ENCODE data around the gene RAB41. TPM values are rescaled to one million over a fixed set of nuclear protein-coding genes. Genes with fewer than 3 reads are reported as not detected.
"Not testable (repeated sequence)": the region's sequence is repeated elsewhere in the genome, so short reads cannot be mapped to it uniquely, and the experiment has no call there.

The RAB41 gene
- total RNA-seq, 1 donor from 2014 or later, result not detected

DNA sequence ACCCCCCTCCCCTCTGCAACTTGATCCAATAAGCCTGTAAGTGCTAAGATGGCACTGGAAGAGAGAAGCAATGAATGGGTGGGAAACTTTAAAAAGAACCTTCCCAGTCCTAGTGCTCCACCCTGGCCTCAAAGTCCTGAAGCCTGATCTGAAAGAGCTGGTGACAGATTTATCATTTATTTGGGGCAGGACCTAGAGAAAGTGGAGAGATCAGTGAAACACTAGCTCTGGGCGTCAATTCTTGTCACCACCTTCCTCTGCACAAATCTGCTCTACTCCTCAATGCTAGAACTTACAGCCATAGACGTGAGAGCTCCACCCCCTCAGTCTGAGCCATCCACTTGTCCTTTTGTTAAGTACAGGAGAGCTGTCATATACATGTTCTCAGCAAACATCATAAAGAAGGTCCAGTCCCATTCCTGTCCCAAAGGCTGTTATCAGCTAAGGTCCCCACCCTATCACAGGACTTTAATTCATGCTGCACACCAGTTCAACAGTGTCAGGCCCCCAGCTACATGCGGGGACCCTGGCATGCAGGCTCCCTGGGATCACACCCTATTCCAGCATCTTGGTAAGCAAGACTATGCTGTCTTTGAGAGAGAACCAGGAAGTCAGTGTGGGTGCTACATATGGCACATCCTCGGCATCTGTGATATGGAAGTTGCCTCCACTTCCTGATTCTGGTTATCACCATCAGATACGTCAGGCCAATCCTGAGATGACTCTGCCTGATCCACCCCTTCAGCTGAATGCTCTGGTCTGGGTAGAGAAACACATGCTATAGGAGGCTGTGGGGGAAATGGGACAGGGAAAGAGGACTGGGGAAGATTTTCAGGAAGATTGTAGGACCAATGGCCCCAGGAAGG, 24.3 kb upstream of the RAB41 start:
- DNase-seq (ENCODE audit: low read depth), result no peak
- Histone ChIP-seq H3K4me3 (ENCODE audit: low read depth, low read length) (no peak overlapping the region), H3K36me3 (ENCODE audit: control insufficient read depth, insufficient read depth, low read length) (no peaks in the 10 kb centered on the region), H3K27me3 (ENCODE audit: control insufficient read depth, insufficient read depth, low read length) (no peaks in the 10 kb centered on the region)
- TF ChIP-seq, protein P1, sequence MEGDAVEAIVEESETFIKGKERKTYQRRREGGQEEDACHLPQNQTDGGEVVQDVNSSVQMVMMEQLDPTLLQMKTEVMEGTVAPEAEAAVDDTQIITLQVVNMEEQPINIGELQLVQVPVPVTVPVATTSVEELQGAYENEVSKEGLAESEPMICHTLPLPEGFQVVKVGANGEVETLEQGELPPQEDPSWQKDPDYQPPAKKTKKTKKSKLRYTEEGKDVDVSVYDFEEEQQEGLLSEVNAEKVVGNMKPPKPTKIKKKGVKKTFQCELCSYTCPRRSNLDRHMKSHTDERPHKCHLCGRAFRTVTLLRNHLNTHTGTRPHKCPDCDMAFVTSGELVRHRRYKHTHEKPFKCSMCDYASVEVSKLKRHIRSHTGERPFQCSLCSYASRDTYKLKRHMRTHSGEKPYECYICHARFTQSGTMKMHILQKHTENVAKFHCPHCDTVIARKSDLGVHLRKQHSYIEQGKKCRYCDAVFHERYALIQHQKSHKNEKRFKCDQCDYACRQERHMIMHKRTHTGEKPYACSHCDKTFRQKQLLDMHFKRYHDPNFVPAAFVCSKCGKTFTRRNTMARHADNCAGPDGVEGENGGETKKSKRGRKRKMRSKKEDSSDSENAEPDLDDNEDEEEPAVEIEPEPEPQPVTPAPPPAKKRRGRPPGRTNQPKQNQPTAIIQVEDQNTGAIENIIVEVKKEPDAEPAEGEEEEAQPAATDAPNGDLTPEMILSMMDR (IDR thresholded peaks at IDR 0.05; ENCODE audit: insufficient read depth, low read length, poor library complexity, severe bottlenecking), result no peak

- no peak for DNase-seq (ENCODE audit: low read depth)
- TF ChIP-seq, protein P1 (IDR thresholded peaks at IDR 0.05; ENCODE audit: insufficient read depth, low read length, poor library complexity, severe bottlenecking), result no peak
- Histone ChIP-seq H3K4me3 (ENCODE audit: low read depth, low read length) (no peak within 1 kb of the TSS), H3K36me3 (ENCODE audit: control insufficient read depth, insufficient read depth, low read length) (no peaks in the 10 kb centered on the region), H3K27me3 (ENCODE audit: control insufficient read depth, insufficient read depth, low read length) (no peaks in the 10 kb centered on the region)
Observed at GRCh38 chrX:70260104-70260503, 21.9 kb upstream of the RAB41 start, which contains the start of gene P2RY4. TSS of gene P2RY4 (minus strand) at chrX:70260204. CDS start at chrX:70259624, 580 bp downstream.

GRCh38 chrX:70262952-70263567, 18.9 kb upstream of the RAB41 start:
- no peaks in the 10 kb centered on the region for H3K36me3 ChIP-seq (ENCODE audit: control insufficient read depth, insufficient read depth, low read length)
- no peak for DNase-seq (ENCODE audit: low read depth)
- no peaks in the 10 kb centered on the region for H3K27me3 ChIP-seq (ENCODE audit: control insufficient read depth, insufficient read depth, low read length)
- no peak overlapping the region for H3K4me3 ChIP-seq (ENCODE audit: low read depth, low read length)
- TF ChIP-seq, protein P1 (IDR thresholded peaks at IDR 0.05; ENCODE audit: insufficient read depth, low read length, poor library complexity, severe bottlenecking), result peak; percentile 69

- Histone ChIP-seq H3K4me3 (ENCODE audit: low read depth, low read length) (no peak overlapping the region), H3K27me3 (ENCODE audit: control insufficient read depth, insufficient read depth, low read length) (no peaks in the 10 kb centered on the region), H3K36me3 (ENCODE audit: control insufficient read depth, insufficient read depth, low read length) (no peaks in the 10 kb centered on the region)
- TF ChIP-seq, protein P1 (IDR thresholded peaks at IDR 0.05; ENCODE audit: insufficient read depth, low read length, poor library complexity, severe bottlenecking), result no peak
- no peak for DNase-seq (ENCODE audit: low read depth)
Observed at GRCh38 chrX:70264784-70265183, 17.2 kb upstream of the RAB41 start.

DNA sequence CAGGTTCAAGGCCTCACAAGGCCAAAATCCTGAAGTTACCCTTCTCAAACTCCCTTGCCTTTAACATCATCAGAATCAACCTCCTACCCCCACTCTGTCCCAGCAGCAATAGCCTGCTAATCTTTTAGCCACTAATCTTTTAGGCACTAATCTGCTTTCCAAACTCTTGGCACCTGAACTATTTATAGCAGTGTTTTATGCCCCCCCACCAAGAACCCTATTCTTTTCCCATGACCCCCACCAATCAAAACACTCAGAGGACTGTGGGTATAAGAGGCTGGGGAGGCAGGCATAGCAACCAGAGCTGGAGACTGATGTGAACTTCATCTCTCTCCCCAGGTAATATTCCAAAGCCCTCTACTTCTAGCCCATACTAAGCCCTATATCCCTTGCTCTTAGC, 13.9 kb upstream of the RAB41 start, which contains the start of gene ARR3:
ARR3 (plus strand) TSS at position 301 of the 400 bp plus-strand sequence. CDS start 1,052 bp downstream, outside the sequence.
- DNase-seq (ENCODE audit: low read depth), result no peak
- TF ChIP-seq, protein P1 (IDR thresholded peaks at IDR 0.05; ENCODE audit: insufficient read depth, low read length, poor library complexity, severe bottlenecking), result no peak
- no peaks in the 10 kb centered on the region for H3K36me3 ChIP-seq (ENCODE audit: control insufficient read depth, insufficient read depth, low read length)
- no peak within 1 kb of the TSS for H3K4me3 ChIP-seq (ENCODE audit: low read depth, low read length)
- H3K27me3 ChIP-seq (ENCODE audit: control insufficient read depth, insufficient read depth, low read length), result no peaks in the 10 kb centered on the region

DNA sequence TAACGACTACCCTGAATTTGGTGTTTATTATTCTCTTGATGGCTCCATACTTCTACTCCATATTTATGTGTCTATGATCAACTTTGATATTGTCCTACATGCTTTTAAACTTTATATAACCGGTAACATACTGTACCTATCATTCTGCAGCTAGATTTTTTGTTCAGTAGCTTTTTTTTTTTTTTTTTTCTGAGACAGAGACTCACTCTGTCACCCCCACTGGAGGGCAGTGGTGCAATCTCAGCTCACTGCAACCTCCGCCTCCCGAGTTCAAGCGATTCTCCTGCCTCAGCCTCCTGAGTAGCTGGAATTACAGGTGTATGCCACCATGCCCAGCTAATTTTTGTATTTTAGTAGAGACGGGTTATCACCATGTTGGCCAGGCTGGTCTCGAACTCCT, 7.9 kb upstream of the RAB41 start:
- H3K4me3 ChIP-seq (ENCODE audit: low read depth, low read length); H3K36me3 ChIP-seq (ENCODE audit: control insufficient read depth, insufficient read depth, low read length); DNase-seq (ENCODE audit: low read depth); H3K27me3 ChIP-seq (ENCODE audit: control insufficient read depth, insufficient read depth, low read length): not testable (repeated sequence)

All from kidney epithelial cell (primary cell).